ENCODE results near the gene CDH15.

GRCh38 chr16:89210904-89211515 lies 39.5 kb downstream of the CDH15 start:
- TF ChIP-seq POLR2A (IDR thresholded peaks at IDR 0.05) (no peak), CTCF (IDR thresholded peaks at IDR 0.05) (no peak)
